Measurements from ENCODE around the gene UBQLN2. TPM values are rescaled to one million over a fixed set of nuclear protein-coding genes. Genes with fewer than 3 reads are reported as not detected.

UBQLN2 gene
- total RNA-seq, 4 donors from 2014 or later = 17.6 to 24.9 (median 20.8) TPM

GRCh38 chrX:56564164-56564885, 898 bp downstream of the UBQLN2 start:
- peak; percentile 39 for ATAC-seq (ENCODE audit: low FRiP score)
- no peak for TF ChIP-seq CTCF (IDR thresholded peaks at IDR 0.05)
- no peak for DNase-seq (ENCODE audit: low spot score)

DNA sequence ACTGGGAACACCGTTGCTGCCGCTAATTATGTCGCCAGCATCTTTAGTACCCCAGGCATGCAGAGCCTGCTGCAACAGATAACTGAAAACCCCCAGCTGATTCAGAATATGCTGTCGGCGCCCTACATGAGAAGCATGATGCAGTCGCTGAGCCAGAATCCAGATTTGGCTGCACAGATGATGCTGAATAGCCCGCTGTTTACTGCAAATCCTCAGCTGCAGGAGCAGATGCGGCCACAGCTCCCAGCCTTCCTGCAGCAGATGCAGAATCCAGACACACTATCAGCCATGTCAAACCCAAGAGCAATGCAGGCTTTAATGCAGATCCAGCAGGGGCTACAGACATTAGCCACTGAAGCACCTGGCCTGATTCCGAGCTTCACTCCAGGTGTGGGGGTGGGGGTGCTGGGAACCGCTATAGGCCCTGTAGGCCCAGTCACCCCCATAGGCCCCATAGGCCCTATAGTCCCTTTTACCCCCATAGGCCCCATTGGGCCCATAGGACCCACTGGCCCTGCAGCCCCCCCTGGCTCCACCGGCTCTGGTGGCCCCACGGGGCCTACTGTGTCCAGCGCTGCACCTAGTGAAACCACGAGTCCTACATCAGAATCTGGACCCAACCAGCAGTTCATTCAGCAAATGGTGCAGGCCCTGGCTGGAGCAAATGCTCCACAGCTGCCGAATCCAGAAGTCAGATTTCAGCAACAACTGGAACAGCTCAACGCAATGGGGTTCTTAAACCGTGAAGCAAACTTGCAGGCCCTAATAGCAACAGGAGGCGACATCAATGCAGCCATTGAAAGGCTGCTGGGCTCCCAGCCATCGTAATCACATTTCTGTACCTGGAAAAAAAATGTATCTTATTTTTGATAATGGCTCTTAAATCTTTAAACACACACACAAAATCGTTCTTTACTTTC, 1.8 kb downstream of the UBQLN2 start:
- no peak for TF ChIP-seq CTCF (IDR thresholded peaks at IDR 0.05)
- no peak for DNase-seq (ENCODE audit: low spot score)
- no peak for ATAC-seq (ENCODE audit: low FRiP score)

- ATAC-seq (ENCODE audit: low FRiP score) (no peak), DNase-seq (ENCODE audit: low spot score) (no peak)
- TF ChIP-seq CTCF (IDR thresholded peaks at IDR 0.05) = no peak
Observed at GRCh38 chrX:56569378-56570057, 6.1 kb downstream of the UBQLN2 start.

- ATAC-seq (ENCODE audit: low FRiP score) (no peak), DNase-seq (ENCODE audit: low spot score) (no peak)
- no peak for TF ChIP-seq CTCF (IDR thresholded peaks at IDR 0.05)
Observed at GRCh38 chrX:56572975-56573374, 9.5 kb downstream of the UBQLN2 start.

DNA sequence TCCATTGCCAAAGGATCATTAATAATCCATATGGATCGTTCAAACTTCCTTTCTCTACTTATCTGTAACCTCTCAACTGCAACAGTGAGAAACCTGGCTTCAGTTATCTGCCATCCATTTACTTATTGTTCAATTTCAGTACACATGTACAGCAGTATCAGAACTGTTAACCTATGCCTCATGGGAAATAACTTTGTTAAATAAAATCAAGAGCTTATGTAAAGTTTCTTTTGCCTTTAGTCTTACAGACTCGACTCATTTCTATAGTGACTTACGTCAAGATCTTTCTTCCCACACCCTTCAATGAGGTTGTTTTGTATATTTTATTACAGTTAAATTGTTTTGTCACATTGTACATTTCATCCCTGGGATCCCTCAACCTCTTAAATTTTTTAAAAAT, 11.4 kb downstream of the UBQLN2 start:
- DNase-seq (ENCODE audit: low spot score) (no peak), ATAC-seq (ENCODE audit: low FRiP score) (no peak)
- TF ChIP-seq CTCF (IDR thresholded peaks at IDR 0.05) = no peak

DNA sequence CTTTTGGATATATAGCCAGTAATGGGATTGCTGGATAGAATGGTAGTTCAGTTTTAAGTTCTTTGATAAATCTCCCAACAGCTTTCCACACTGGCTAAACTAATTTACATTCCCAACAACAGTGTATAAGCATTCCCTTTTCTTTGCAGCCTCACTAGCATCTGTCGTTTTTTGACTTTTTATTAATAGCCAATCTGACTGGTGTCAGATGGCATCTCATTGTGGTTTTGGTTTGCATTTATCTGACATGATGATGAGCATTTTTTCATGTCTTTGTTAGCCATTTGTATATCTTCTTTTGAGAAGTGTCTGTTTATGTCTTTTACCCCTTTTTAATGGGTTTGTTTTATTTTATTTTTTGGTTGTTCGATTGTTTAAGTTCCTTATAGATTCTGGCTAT, 13.3 kb downstream of the UBQLN2 start:
- no peak for DNase-seq (ENCODE audit: low spot score)
- no peak for TF ChIP-seq CTCF (IDR thresholded peaks at IDR 0.05)
- no peak for ATAC-seq (ENCODE audit: low FRiP score)
